GM21529 (cell line): ENCODE data around the gene PHF3.

Experiments
- ATAC-seq: cut with Tn5 transposase; IDR thresholded peaks from one replicate; pipeline ENCODE4 v1.9.1; 2021; ENCODE audit not compliant: unreplicated experiment

The PHF3 gene, protein sequence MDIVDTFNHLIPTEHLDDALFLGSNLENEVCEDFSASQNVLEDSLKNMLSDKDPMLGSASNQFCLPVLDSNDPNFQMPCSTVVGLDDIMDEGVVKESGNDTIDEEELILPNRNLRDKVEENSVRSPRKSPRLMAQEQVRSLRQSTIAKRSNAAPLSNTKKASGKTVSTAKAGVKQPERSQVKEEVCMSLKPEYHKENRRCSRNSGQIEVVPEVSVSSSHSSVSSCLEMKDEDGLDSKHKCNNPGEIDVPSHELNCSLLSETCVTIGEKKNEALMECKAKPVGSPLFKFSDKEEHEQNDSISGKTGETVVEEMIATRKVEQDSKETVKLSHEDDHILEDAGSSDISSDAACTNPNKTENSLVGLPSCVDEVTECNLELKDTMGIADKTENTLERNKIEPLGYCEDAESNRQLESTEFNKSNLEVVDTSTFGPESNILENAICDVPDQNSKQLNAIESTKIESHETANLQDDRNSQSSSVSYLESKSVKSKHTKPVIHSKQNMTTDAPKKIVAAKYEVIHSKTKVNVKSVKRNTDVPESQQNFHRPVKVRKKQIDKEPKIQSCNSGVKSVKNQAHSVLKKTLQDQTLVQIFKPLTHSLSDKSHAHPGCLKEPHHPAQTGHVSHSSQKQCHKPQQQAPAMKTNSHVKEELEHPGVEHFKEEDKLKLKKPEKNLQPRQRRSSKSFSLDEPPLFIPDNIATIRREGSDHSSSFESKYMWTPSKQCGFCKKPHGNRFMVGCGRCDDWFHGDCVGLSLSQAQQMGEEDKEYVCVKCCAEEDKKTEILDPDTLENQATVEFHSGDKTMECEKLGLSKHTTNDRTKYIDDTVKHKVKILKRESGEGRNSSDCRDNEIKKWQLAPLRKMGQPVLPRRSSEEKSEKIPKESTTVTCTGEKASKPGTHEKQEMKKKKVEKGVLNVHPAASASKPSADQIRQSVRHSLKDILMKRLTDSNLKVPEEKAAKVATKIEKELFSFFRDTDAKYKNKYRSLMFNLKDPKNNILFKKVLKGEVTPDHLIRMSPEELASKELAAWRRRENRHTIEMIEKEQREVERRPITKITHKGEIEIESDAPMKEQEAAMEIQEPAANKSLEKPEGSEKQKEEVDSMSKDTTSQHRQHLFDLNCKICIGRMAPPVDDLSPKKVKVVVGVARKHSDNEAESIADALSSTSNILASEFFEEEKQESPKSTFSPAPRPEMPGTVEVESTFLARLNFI (N-terminal part only)

DNA sequence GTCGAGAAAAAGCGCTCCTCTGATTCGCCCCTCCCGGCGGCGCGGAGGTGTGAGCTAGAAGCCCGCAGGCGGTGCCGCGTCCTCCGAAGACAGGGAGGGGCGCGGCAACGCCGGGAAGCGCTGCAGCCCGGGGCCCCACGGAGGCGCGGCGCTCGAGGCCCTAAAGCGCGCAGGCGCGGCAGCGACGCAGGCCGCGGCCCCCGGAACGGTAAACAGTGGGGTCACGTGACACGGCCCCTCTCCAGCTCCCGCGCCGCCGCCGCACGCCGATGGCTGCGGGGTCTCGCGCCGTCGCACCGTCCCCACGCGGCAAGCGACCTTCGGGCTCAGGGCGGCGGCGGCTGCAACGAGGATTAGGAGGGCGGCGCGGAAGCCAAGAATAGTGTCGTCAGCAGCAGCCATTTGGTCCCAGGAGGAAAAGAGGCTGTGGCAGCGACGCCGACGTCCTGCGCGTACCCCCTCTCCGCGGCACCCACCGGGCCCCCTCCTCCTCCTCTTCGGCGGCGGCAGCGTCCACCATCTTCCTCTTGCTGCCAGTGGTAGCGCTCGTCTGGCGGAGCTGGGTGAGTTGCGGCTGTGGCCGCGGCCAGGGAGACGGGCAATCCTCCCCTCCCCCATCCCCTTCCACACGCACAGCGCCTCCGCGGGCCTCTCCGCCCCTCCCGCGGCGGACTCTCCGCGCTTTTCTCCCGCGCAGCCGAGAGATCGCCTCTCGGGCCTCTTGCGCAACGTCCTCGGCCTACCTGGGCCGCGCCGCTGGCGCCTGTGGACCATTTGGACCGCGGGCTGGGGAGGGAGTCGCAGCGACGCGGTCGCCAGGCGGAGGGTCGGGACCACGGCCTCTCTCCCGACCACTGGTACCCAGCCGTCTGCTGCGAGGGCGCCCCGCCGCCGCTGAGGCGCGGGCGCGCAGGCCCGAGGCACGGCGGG, at the start of gene PHF3:
TSS of gene PHF3 (plus strand) at position 215 of the 930 bp plus-strand sequence. CDS start 10,750 bp downstream, outside the sequence.
- peak; percentile 88 for ATAC-seq

DNA sequence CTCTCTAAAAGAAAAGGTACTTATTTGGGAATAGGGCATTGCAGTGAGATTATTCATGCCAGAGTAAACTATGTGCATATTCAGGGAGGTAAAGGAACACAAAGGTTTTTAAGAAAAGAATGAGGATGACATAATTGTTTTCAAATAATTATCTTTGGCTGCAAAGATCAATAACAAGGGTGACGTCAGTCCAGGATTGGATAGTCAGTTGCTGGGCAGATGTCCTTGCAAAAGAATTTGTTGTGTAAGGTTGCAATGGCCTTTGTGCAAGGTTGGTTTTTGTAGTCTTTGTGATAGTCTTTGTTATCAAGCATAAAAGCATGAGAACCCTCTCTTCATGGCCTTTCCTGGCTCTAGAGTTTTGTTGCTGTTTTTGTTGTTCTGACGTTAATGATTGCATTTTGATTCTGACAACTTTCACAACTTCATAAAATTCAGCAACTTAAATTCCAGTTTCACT, 45.6 kb upstream of the PHF3 start:
- ATAC-seq: no peak

DNA sequence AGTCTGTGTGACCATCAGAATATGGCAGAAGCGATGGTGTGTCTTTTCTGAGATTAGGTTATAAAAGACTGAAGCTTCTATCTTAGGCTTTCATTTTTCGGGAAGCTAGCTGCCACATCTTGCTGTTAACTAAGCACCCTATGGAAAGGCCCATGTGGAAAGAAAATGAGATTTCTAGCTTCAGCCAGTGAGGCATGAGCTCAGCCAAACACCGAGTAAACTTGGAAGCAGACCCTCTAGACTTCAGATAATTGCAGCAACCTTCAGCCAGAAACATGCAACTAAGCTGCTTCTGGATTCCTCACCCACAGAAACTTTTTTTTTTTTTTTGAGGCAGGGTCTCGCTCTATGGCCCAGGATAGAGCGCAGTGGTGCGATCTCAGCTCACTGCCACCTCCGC, 42.7 kb upstream of the PHF3 start:
- ATAC-seq: no peak

DNA sequence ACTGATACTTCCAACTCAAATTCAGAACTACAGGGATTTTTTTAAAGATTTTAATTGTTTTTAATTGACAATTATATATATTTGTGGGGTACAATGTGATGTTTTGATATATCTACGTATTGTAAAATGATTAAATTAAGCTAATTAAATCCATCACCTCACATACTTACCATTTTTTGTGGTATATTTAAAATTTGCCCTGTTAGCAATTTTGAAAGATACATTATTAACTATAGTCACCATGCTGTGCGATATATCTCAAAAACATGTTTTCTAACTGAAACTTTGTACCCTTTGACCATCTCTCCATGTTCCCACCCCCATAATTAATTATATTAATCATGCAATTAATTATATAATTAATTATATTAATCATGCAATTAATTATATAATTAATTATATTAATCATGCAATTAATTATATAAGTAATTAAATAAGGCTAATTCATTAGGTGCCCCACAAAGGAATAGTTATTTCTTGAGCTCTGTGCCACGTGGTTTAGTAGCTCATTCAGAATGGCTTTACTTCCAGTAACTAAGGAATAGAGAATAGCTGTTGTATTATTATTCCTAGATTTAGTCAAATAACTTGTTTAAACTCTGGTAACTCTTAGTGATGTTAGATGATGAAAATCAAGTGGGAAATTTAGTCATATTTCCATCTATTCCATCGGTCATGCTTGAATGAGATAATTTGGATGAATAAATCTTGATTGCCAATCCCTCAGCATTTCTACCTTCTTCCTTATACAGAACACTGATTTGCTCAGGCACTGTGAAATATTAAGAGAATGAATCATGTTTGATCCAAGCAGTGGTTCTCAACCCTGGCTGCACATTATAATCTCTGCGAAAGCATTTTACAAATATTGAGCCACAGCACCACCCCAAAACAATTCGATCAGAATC, 38.2 kb upstream of the PHF3 start:
- no peak for ATAC-seq

DNA sequence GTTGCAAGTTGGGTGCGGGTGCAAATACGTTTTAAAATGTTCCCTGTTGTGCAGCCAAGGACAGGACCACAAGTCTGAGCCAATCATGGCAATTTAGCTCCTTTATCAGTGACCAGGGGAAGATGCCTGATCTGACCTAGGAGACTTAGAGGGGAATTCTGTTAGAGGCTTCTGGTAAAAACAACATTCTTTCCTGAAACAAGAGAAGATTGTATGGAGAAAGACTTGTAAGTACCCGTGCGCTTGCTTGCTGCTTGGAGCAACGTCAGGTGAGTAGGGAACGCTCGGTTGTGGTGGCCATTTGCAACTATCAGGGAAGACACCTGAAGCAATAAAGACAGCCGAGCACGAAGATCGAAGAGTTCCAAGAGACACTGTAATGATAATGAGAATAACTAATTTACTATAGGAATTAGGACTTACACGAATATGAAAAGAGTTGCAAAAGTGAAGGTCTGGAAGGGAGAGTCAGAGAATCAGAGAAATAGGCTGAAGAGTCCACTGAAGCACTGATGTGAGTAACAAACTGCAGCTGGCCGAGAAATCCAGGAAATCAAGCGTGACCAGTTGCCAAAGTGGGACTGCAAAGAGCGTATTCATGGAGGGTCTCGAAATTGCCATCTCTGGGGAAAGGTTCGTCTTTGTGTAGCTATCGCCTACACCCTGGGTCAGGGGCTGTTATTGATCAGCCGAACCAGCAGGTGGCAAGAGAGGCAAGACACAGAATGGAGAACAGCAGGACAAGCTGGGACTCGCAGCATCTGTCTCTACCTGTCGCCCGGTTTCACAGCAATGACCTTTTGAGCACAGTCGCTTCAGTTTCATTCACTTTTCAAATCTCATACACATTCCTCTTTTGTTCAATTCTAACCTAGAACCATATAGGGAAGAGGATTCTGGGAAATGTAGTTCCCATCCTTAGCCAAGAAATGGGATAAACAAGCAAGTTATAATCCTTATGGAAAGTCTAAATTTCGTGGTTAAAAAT, 37.3 kb upstream of the PHF3 start:
- ATAC-seq: peak; percentile 100

DNA sequence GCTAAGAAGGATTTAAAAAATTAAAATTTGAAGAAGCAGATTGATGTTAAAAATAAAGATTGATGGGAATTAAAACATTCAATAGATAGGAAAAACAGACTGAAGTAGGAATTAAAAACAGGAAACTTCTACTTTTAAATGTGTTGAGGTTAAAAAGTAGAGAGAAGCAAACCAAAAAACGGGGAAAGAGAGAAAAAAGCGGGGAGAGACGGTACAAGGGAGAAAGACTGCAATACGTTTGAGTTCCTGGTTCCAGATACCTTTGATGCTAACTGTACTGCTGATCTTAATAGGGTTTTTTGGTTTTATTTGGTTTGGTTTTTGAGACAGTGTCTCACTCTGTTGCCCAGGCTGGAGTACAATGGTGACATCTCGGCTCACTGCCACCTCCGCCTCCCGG, 36.4 kb upstream of the PHF3 start:
- ATAC-seq: no peak

DNA sequence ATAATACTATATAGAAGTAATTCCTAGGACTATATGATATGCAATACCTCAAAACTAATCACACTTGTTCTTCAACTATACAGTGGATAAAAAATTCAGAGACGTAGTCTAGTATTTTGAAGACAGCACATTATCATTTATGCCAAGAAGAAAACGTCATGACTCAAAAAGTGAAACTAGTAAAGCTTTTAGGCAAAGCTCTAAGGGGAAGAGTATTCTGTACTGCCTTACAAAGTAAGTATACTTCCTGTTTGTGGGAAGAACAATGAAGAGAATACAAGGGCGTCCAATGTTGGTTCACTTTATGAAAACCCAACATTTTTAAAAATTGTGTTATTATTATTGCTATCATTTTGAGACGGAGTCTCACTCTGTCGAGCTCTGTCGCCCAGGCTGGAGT, 35.5 kb upstream of the PHF3 start:
- ATAC-seq: no peak

DNA sequence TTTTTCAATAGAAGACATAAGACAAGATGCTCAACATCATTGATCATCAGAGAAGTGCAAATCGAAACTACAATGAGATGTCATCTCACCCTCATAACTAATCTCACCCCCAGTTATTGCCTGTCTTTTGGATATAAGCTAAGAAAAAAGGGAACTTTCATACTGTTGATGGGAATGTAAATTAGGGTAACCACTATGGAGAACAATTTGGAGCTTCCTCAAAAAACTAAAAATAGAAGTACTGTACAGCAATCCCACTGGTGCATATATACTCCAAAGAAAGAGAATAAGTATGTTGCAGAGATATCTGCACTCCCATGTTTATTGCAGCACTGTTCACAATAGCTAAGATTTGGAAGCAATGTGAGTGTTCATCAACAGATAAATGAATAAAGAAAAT, 26.4 kb upstream of the PHF3 start:
- ATAC-seq: no peak

DNA sequence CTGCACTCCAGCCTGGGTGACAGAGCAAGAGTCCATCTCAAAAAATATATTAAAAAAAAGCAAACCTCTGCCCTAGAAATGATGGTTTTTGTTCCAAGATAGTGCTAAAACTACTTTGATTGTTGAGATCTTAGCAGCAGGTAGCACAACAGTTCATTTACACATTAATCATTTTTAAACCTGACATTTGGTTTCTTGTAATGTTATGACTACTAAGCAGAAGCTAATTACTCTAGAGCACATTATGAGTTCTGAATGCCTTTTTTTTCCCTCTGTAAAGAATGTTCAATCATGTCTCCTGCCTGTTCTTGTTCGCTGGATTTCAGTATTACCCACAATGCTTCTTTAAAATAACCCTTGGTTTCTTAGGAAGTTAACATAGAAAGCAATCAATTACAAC, 24.7 kb upstream of the PHF3 start:
- no peak for ATAC-seq

DNA sequence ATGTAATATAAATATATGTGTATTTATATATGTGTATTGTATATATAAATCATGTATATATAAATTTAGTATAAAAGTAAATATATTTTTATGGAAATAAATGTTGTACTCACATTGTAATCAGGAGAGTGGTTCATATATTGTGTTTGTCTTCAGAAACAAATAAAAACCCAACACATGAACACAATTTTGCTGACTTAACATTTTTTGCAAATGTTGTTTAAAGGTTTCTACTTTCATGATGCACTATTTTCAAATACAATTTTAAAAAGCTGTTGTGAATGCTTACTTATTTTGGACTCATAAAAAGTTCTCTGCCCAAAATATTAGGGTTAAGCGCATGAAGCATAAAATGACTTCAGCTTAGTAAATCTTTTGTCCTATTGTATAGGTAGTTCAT, 24.0 kb upstream of the PHF3 start:
- no peak for ATAC-seq

DNA sequence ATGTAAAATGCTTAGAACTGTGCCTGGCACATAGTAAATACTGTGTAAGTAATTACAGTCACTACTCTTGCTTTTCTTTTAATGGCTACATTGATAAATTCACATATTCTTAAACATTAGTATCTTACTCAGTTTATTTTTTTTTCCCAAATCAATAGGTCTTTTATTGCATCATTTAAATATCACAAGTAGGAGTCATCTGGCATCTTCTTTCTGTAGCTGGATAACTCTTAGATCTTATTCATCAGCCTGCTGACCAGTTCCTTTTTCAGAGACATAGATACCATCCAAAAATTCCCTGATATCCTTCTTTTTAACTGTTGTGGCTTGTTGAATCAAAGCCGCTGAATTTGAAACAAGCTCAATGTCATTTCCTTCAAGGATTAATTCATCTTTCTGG, 20.0 kb upstream of the PHF3 start:
- ATAC-seq: no peak

DNA sequence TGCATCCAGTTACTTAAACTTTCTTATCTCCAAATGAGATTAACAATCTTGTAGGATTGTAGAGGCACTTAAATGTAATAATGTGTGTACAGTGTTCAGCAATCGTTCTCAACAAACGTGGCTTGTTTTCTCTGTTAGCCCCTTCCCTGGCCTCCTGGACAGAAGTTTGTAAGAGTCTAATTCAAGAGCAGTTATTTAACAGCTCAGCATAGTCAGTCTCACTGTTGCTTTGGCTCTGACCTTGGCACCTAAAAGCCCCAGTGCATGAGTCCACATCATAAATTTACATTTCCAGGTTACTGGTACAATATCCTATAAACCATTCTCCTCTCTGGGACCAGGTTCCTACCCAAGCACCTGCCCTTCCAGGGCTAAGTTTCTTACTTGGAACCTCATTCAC, 11.5 kb upstream of the PHF3 start:
- no peak for ATAC-seq

DNA sequence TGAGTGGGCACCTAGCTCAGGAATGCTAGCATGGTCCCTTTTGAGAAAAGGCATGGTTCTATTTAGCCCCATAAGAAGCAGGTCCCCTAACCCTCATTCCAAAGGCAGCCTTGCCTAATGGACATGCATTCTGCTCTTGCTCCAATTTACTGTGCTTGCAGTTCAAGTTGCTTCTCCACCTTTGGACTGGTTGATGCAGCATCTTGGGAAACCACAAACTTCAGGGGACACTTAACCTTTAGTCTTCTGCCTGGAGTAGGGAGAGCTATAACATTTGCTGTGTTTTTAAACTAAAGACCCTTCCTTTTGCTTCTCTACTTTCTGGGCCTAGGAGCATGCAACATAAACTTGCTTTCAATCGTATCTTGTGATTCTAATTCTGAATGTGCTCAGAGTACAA, 5.1 kb upstream of the PHF3 start:
- ATAC-seq: no peak

DNA sequence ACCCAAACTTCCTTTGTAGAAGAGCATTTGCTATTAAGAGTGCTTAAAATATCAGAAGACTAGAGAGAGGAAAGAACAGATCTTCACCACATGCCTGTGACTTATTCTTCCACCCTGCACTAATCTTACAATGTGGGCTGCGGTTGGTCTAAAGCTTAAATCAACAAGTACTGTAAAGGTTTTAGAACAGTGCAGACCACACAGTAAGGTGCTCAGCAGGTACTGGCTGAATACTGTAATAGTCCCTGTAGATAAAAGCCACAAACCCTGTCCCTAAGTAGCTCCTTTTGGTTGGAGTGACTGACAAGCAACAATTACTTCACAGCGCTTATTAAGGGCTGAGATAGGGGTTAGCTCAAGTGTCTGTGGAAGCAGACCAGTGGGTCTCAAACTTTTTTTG, 972 bp upstream of the PHF3 start:
- ATAC-seq: no peak

DNA sequence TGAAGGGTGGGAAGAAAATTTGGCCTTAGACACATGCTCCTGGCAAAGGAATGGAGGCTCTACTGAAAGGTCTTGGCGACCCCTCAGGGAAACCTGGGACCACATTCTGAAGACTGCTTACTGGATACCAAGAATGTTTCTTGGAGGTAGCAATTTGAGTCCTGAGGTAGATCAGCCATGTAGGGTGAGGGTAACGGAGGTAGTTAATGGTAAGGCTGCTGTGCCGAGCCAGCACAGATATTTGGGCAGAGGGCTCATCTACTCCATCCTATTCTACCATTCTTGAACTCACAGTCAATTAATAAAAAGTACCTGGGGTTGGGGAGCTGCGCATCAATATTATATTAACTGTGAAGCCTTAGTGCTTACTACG, 401 bp upstream of the PHF3 start:
- ATAC-seq: peak; percentile 23

DNA sequence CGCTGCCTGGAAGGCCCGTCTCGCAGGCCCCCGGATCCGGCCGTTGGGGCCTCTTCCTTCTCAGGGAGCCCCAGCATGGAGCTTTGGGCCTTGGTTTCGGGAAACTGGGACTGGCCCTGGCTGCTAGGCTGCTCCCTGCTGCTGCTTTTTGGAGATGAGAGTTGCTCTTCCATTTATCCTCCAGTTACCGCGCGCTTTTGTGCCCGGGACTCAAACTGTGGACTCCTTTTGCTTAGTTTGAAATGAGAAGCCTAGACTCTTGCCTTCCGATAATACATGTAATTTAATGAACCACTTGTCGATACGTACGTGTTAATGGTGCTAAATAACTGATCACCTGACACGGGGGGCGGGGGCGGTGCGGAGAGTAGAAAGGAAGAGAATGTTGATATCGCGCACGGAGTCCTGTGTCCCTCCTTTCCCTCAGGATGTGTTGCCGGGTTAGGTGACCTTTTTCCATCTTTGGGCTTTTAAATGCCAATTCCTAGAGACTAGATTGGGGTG, 968 bp downstream of the PHF3 start:
- ATAC-seq: peak; percentile 21

DNA sequence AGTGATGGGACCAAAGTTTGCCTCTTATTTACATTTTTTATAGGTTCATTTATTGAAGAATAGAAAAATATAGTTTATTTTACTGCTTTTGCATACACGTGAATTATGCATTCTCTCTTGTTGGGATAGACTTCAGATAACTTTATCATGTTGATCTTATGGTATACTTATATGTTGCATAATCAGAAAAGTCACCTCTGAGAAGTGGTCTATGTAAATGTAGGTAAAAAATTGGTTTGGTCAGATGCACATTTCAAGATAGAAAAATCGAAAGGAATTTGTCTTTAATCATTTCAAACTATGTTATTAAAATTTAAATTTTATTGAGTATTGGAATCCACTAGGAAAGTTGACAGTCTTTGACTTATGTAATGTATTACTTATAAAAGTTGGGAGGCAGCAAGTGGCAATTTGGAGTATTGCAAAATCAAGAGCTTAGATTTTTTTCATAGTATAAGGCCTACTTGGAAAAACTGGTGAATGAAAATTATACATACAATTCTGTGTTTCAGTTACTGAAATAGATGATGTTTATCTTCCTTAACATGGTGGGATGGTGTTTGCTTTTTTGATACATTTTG, 2.4 kb downstream of the PHF3 start:
- ATAC-seq: no peak

DNA sequence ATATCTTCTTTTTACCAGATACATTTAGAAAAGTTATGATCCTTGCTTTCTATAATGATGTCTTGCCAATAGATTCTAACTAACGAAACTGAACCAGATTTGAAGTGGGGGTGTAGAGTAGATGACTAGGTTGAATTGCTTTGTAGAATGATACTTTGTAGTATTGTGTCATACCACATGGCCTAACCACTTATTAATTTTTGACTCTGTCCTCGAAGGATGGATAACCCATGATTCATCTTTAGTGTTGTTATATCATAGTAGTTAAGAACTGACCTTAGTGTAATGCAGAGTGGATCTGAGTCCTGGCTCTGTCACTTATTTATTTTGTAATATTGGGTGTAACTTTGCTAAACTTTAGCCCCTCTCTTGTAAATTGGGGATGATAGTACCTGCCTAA, 4.5 kb downstream of the PHF3 start:
- ATAC-seq: no peak
